Uterus (tissue), 4 donors: ENCODE measurements around the gene TPP2. TPM values are rescaled to one million over a fixed set of nuclear protein-coding genes. Genes with fewer than 3 reads are reported as not detected.
A peak's percentile ranks its signal among the peaks of the same experiment; 100 is the strongest.

Experiments
- DNase-seq, 2 donors: peaks; one replicate each; pipeline ENCODE4 v3.0.0-alpha.2; 2019 to 2020
- H3K27ac ChIP-seq, 2 donors: fragments of 200-600 bp; sonication (generic); 1 replicate in 1 of 2; 2 replicates in 1 of 2; pipeline ENCODE4 v1.5.1; 2016 to 2018
- H3K27me3 ChIP-seq, 2 donors: fragments of 200-600 bp; sonication (generic); one replicate each; pipeline ENCODE4 v1.5.1; 2018 to 2019; ENCODE audit warnings: control low read depth in 1 of 2
- H3K36me3 ChIP-seq, 2 donors: fragments of 200-600 bp; sonication (generic); one replicate each; pipeline ENCODE4 v1.5.1; 2019; ENCODE audit warnings: control low read depth in 1 of 2
- H3K4me1 ChIP-seq, 2 donors: fragments of 200-600 bp; sonication (generic); one replicate each; pipeline ENCODE4 v1.5.1; 2018 to 2019; ENCODE audit warnings: control low read depth in 1 of 2
- H3K4me3 ChIP-seq, 2 donors: fragments of 200-600 bp; sonication (generic); 1 replicate in 1 of 2; 2 replicates in 1 of 2; pipeline ENCODE4 v1.5.1; 2018 to 2019; ENCODE audit warnings: mild to moderate bottlenecking in 1 of 2
- H3K9me3 ChIP-seq, 2 donors: fragments of 200-600 bp; sonication (generic); one replicate each; pipeline ENCODE4 v1.5.1; 2019; ENCODE audit warnings: control low read depth in 1 of 2
- CTCF ChIP-seq, 4 experiments: fragments of 200-600 bp in 2 of 4; fragments of 450-650 bp in 2 of 4; sonication (generic) in 2 of 4; IDR thresholded peaks; one replicate each; pipeline ENCODE4 v1.5.1; 2016 to 2019; ENCODE audit warnings: antibody characterized with exemption in 4 of 4, mild to moderate bottlenecking in 2 of 4, moderate library complexity in 1 of 4
- POLR2A ChIP-seq, 2 donors: fragments of 450-650 bp; IDR thresholded peaks; one replicate each; pipeline ENCODE4 v1.6.1; 2016; ENCODE audit warnings: antibody characterized with exemption in 2 of 2, mild to moderate bottlenecking in 1 of 2, moderate library complexity in 1 of 2
- intact Hi-C: fragments of 100-400 bp; cut with DNase I; formaldehyde crosslinking; loops from one replicate; pipeline ENCODE4 v1.15.1; 2023; ENCODE audit warnings: low total_unique reads
- total RNA-seq, 4 donors: library from RNA; depleted of rRNA in 3 of 4; stranded (reverse); fragments of >200 nt in 3 of 4; gene quantifications; one replicate each; pipeline versions ENCODE4 v1.1.0 to v1.2.4, GENCODE V29; 2014 to 2023
- donor health status: DM: yes; HTN: yes; CAD: no.

The TPP2 gene
- total RNA-seq, 4 donors from 2014 or later = 42.1 to 83.5 (median 48.7) TPM

- no peak for DNase-seq
- Histone ChIP-seq H3K4me1 (peaks cover 5 to 6% of the 10 kb centered on the region in 2 donors), H3K27ac (peak overlapping the region; percentile 58 to 73), H3K4me3 (no peak overlapping the region), H3K36me3 (no peaks in the 10 kb centered on the region), H3K27me3 (no peaks in the 10 kb centered on the region), H3K9me3 (no peaks in the 10 kb centered on the region)
- intact Hi-C loops = no loop called here
- no peak for TF ChIP-seq POLR2A (IDR thresholded peaks at IDR 0.05)
- no peak for TF ChIP-seq CTCF (IDR thresholded peaks at IDR 0.05)
Observed at GRCh38 chr13:102704238-102705058, 107.7 kb downstream of the TPP2 start.

GRCh38 chr13:102707467-102707866 is 110.7 kb downstream of the TPP2 start:
- no peak for TF ChIP-seq CTCF (IDR thresholded peaks at IDR 0.05)
- no peak for TF ChIP-seq POLR2A (IDR thresholded peaks at IDR 0.05)
- Histone ChIP-seq H3K4me3 (no peak overlapping the region), H3K36me3 (no peaks in the 10 kb centered on the region), H3K9me3 (no peaks in the 10 kb centered on the region), H3K27me3 (no peaks in the 10 kb centered on the region), H3K27ac (peak overlapping the region; percentile 21 to 55), H3K4me1 (no peaks in the 10 kb centered on the region)
- intact Hi-C loops = no loop called here
- DNase-seq = no peak

GRCh38 chr13:102708211-102708610 is 111.4 kb downstream of the TPP2 start:
- TF ChIP-seq POLR2A (IDR thresholded peaks at IDR 0.05) (no peak), CTCF (IDR thresholded peaks at IDR 0.05) (no peak)
- no peak for DNase-seq
- no peaks in the 10 kb centered on the region for H3K36me3 ChIP-seq
- intact Hi-C loops = no loop called here
- no peaks in the 10 kb centered on the region for H3K9me3 ChIP-seq
- H3K27me3 ChIP-seq = no peaks in the 10 kb centered on the region
- H3K4me1 ChIP-seq = no peaks in the 10 kb centered on the region
- no peak overlapping the region for H3K4me3 ChIP-seq
- H3K27ac ChIP-seq = peak overlapping the region; percentile 21 to 55

- intact Hi-C loops = no loop called here
- no peak overlapping the region for H3K27ac ChIP-seq
- no peaks in the 10 kb centered on the region for H3K27me3 ChIP-seq
- H3K4me1 ChIP-seq = no peaks in the 10 kb centered on the region
- H3K9me3 ChIP-seq = no peaks in the 10 kb centered on the region
- no peak for TF ChIP-seq POLR2A (IDR thresholded peaks at IDR 0.05)
- no peak for TF ChIP-seq CTCF (IDR thresholded peaks at IDR 0.05)
- no peak overlapping the region for H3K4me3 ChIP-seq
- H3K36me3 ChIP-seq = no peaks in the 10 kb centered on the region
- DNase-seq = no peak
Observed at GRCh38 chr13:102708991-102709390, 112.2 kb downstream of the TPP2 start.

- Histone ChIP-seq H3K27ac (peak overlapping the region in 1 of 2 donors; percentile 35), H3K9me3 (no peaks in the 10 kb centered on the region), H3K27me3 (no peaks in the 10 kb centered on the region), H3K4me3 (no peak overlapping the region), H3K36me3 (no peaks in the 10 kb centered on the region), H3K4me1 (no peaks in the 10 kb centered on the region)
- intact Hi-C loops = no loop called here
- no peak for DNase-seq
- no peak for TF ChIP-seq POLR2A (IDR thresholded peaks at IDR 0.05)
- no peak for TF ChIP-seq CTCF (IDR thresholded peaks at IDR 0.05)
Observed at GRCh38 chr13:102709536-102709935, 112.8 kb downstream of the TPP2 start.
